ENCODE measurements around the gene NRP1.

DNA sequence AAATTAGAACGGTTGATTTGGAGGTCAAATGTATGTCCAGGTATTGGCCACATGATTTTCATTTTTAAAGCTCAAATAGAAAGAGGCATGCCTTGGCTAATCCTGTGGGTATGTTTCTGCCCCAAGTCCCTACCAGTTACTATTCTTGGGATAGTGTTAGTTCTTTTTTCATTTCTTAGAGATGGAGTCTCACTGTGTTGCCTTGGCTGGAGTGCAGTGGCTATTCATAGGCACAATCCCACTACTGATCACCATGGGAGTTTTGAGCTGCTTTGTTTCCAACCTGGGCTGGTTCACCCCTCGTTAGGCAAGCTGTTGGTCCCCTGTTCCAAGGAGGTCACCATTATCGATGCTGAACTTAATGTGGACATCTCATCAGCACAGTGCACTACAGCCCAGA, 46.3 kb downstream of the NRP1 start:
- TF ChIP-seq, protein P1, sequence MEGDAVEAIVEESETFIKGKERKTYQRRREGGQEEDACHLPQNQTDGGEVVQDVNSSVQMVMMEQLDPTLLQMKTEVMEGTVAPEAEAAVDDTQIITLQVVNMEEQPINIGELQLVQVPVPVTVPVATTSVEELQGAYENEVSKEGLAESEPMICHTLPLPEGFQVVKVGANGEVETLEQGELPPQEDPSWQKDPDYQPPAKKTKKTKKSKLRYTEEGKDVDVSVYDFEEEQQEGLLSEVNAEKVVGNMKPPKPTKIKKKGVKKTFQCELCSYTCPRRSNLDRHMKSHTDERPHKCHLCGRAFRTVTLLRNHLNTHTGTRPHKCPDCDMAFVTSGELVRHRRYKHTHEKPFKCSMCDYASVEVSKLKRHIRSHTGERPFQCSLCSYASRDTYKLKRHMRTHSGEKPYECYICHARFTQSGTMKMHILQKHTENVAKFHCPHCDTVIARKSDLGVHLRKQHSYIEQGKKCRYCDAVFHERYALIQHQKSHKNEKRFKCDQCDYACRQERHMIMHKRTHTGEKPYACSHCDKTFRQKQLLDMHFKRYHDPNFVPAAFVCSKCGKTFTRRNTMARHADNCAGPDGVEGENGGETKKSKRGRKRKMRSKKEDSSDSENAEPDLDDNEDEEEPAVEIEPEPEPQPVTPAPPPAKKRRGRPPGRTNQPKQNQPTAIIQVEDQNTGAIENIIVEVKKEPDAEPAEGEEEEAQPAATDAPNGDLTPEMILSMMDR (conservative IDR thresholded peaks at IDR 0.05; ENCODE audit: low read depth, low read length), result no peak
- no peak for TF ChIP-seq EZH2 (IDR thresholded peaks at IDR 0.05; ENCODE audit: borderline replicate concordance, low read depth, low read length, poor library complexity, severe bottlenecking)
